Stimulated activated CD4-positive, alpha-beta T cell treated with anti-CD3 and anti-CD28 coated beads, Interleukin-1b, Interleukin-23, amount 100 ng/mL, for 4 hours (primary cell): ENCODE data around the gene HRH3.

ENCODE experiments used
- DNase-seq, 2 donors: peaks; one replicate each; pipeline ENCODE4 v3.0.0-alpha.2; 2020; ENCODE audit warnings: low read depth in 2 of 2

The HRH3 gene

GRCh38 chr20:62229667-62230066 is 9.6 kb upstream of the HRH3 start:
- no peak for DNase-seq

- no peak for DNase-seq
These were observed 9.0 kb upstream of the HRH3 start for GRCh38 chr20:62228982-62229545.

- no peak for DNase-seq
These were observed 8.2 kb upstream of the HRH3 start for GRCh38 chr20:62227977-62228958.

- DNase-seq: no peak
These were observed 7.5 kb upstream of the HRH3 start for GRCh38 chr20:62227591-62227976.

GRCh38 chr20:62226707-62227590 is 6.9 kb upstream of the HRH3 start:
- DNase-seq: no peak

- DNase-seq: no peak
These were observed 6.0 kb upstream of the HRH3 start for GRCh38 chr20:62225820-62226635.

- DNase-seq: no peak
These were observed 4.9 kb upstream of the HRH3 start for GRCh38 chr20:62225026-62225425.

- DNase-seq: no peak
These were observed 4.2 kb upstream of the HRH3 start for GRCh38 chr20:62224113-62224855.

GRCh38 chr20:62223571-62223970 is 3.5 kb upstream of the HRH3 start:
- no peak for DNase-seq

- no peak for DNase-seq
These were observed 2.9 kb upstream of the HRH3 start for GRCh38 chr20:62222972-62223371.

- DNase-seq: no peak
These were observed 2.3 kb upstream of the HRH3 start for GRCh38 chr20:62222266-62222850.

GRCh38 chr20:62220666-62221568 is 839 bp upstream of the HRH3 start:
- DNase-seq: no peak

DNA sequence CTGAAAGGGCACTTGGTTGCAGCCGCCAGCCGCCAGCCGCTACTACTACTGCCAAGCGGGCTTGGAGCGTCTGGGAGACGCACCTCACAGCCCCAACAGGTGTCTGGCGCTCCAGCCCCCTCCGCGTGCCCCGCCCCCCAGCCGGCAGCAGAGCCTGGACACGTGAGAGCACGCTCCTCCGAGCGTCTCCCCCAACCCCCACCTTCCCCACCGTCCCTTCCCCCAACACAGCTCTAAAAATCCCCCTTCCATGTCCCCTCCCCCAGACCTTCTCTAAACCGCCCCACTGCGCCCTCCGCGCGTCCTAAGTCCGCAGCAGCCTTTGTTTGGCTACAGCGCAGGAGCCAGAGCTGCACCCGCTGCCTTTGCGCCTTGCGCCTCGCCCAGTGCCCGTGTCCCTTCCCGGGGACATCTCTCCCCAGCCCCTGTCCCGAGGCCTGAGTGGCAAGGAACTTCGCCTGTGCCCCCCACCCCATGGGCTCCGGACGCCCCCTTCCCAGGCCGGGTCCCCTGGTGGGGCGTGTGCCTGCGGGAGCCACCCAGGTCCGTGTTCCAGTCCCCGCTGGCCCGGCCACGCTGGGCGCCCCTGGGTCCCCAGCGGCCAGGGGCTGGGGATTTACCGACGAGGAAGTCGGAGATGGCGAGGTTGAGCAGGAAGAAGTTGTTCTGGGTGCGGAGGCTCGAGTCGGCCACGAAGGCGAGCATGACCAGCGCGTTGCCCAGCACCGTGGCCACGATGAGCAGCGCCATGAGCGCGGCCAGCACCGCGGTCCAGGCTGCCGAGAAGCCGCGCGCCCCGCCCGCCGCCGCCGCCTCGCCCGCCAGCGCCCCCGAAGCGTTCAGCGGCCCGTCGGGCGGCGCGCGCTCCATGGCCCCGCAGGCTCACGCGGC is 732 bp downstream of the HRH3 start:
- no peak for DNase-seq

GRCh38 chr20:62217913-62218773 is 1.9 kb downstream of the HRH3 start:
- no peak for DNase-seq

GRCh38 chr20:62216636-62217566 is 3.2 kb downstream of the HRH3 start:
- DNase-seq: no peak

GRCh38 chr20:62215991-62216635 is 4.0 kb downstream of the HRH3 start:
- no peak for DNase-seq
